GM12864 (cell line): ENCODE data around the gene LAMA2.

Source experiments
- DNase-seq: peaks from one replicate; pipeline ENCODE4 v3.0.0-alpha.2; 2011; ENCODE audit warnings: low read depth
- H3K4me3 ChIP-seq: 2 replicates; pipeline ENCODE4 v1.5.1; 2011; ENCODE audit warnings: mild to moderate bottlenecking, low read depth, low read length, control low read depth
- TF ChIP-seq, protein P1 (sequence below): IDR thresholded peaks from 2 replicates; pipeline ENCODE4 v1.5.1; 2011; ENCODE audit warnings: low read depth, mild to moderate bottlenecking, moderate library complexity, low read length, control low read depth, inconsistent platforms; ENCODE audit errors: missing control alignments

LAMA2 gene

DNA sequence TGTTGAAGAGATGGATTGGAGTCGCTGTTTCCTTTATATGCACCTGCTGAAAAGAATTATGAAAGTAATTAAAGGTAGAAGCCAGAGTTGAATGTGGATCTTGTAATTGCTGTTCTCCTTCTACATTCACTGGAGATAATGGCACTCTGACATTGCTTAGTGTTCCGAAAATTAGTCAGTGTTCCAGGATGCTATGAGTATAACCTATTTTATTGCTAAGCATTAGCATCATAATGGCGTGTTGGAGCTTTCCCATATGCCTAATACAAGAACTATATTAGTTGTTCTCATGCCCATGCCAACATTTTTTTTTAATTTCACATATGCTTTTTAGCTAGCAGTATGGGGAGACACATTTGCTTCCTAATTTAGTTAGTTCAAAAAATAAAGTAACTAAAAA, 590.6 kb downstream of the LAMA2 start:
- no peak for DNase-seq
- TF ChIP-seq, protein P1, sequence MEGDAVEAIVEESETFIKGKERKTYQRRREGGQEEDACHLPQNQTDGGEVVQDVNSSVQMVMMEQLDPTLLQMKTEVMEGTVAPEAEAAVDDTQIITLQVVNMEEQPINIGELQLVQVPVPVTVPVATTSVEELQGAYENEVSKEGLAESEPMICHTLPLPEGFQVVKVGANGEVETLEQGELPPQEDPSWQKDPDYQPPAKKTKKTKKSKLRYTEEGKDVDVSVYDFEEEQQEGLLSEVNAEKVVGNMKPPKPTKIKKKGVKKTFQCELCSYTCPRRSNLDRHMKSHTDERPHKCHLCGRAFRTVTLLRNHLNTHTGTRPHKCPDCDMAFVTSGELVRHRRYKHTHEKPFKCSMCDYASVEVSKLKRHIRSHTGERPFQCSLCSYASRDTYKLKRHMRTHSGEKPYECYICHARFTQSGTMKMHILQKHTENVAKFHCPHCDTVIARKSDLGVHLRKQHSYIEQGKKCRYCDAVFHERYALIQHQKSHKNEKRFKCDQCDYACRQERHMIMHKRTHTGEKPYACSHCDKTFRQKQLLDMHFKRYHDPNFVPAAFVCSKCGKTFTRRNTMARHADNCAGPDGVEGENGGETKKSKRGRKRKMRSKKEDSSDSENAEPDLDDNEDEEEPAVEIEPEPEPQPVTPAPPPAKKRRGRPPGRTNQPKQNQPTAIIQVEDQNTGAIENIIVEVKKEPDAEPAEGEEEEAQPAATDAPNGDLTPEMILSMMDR = no peak
- H3K4me3 ChIP-seq = no peak overlapping the region

DNA sequence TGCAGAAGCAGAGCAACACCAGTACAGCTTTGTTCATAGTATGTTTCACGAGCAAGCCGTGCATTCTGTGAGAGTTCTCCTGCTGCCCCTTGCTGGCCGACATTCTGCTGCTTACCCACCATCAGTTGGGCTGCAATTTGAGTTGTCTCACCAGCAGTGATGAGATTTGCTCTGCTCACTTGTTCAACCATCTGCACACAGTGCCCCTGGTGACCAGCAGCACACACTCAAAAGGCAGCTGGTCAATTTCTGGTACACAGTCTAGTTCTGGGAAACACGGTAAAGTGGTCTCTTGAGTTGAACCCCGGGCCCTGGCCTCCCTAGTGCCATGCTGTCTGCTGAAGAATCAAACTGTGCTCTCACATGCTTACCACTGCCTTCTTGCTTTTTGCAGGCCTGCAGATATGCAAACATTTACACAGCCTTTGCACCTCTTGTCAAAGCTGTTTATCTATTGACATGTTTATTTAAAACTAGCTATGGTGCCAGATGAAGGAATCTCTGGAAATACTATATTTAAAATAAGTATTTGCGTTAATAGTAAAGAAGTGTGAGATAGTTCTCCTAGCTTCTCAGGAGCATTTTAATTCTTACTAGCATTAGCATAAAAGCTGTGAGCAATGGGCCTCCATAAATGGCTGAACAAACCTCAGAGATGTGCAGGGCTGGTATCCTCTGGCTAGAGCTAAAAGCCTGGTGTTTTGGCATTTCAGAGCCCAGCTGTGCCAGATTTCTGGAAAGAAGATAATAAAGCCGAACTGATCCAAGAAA, 592.7 kb downstream of the LAMA2 start:
- DNase-seq = no peak
- H3K4me3 ChIP-seq = no peak overlapping the region
- TF ChIP-seq, protein P1 = no peak

DNA sequence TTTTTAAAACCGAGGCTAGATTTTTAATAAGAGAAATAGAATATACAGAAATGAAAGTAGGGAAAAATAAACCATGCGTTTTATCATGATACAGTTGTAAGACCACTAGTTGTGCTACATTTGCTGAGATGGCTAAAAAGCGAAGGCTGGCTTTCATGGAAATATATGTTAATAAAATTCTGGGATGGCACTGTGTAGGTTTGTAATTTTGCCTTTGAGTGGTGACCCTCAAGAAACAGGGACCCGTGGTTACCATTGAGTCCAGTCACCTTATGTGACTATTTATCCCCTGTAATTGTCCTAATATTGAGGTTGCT, 593.3 kb downstream of the LAMA2 start:
- DNase-seq = no peak
- H3K4me3 ChIP-seq = no peak overlapping the region
- TF ChIP-seq, protein P1 = no peak

DNA sequence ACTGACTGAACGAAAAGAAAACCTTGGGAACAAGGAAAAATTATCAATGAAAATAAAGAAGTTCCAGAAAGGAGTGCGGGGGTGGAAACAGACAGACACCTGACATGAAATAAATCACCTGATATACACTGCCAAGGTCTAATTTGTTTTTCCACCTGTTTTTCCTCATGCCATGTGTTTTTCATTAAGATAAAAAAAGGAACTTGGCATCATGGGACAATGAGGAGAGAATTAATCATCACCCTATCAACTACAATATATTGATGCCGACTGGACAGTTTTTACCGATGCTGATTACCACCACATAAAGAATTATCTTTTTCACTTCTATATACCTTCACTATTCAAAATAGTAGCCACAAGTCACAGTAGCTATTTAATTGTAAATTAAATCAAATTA, 593.9 kb downstream of the LAMA2 start:
- H3K4me3 ChIP-seq = no peak overlapping the region
- TF ChIP-seq, protein P1 = no peak
- no peak for DNase-seq

DNA sequence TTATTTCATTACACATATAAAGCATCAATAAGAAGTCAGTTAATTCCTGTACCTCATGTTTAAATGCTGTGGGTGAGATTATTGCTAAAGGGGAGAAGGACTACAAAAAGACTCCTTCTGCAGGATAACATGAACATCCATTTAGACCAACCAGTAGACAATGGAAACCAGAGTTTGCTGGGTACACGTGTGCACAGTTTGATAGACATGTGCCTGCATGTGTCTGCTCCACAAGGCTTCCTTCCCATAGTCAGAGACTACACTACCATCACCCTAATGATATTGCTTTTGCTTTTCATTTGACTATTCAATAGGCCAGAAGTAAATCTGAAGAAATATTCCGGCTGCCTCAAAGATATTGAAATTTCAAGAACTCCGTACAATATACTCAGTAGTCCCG, 595.4 kb downstream of the LAMA2 start:
- TF ChIP-seq, protein P1 = no peak
- no peak for DNase-seq

DNA sequence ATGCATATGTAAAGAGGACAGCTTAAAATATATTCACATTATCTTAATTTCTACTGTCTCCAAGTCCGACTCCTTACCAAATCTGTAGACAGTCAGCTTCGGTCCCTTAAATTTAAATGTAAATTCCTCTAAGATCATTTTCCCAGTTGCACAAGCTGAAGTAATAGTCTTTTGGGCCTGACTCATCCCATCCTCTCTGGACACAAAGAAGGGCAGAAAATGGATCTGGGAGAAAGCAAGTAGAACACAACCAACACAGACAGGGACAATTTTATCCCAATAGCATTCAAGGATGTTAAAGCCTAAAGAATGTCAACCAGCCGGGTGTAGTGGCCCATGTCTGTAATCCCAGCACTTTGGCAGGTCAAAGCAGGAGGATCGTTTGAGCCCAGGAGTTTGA, 598.8 kb downstream of the LAMA2 start:
- no peak overlapping the region for H3K4me3 ChIP-seq
- TF ChIP-seq, protein P1 = no peak
- DNase-seq = no peak

More for the DNA sequence above, 595.4 kb downstream of the LAMA2 start:
- H3K4me3 ChIP-seq = no peak overlapping the region

DNA sequence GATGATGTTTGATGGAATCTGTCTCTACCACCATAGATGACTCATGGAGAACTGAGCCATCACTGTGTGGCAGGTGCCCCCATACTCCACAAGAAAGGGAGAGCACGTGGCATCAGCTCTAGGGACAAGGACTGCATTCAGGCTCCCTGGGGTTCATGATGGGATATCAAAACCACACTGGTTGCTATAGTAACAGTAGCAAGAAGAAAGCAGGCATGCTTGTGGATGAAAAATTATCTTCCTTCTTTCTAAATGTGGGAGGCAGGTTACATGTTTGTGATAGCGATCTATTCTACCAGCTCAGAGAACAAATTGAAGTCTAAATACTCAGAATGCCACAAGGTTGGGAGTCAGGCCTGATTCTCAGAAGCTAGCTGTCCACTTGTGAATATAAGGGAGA, 602.8 kb downstream of the LAMA2 start:
- H3K4me3 ChIP-seq = no peak overlapping the region
- TF ChIP-seq, protein P1 = no peak
- no peak for DNase-seq
